ENCODE results near the gene NAALADL2.

The NAALADL2 gene

DNA sequence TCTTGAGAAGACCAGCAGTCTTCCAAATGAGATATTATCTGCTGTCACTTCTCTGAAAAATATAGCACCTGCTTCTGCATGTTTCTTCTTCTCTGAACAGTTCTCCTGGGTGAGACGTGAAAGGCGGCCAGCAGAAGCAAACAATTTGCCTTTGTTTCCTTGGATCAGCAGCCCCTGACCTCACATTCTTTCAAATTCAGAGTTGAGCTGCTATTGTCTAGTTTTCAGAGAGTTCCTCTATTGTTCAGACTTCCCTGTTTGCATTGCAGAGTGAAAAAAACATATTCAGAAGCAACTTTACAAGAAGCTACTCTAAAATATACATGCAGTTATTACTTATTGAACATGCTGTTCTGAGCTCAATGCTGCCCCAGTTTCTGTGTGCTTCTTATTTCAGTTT is 653.6 kb downstream of the NAALADL2 start:
- Histone ChIP-seq H2BK5ac (ENCODE audit: low read depth, low read length, poor library complexity) (no peak overlapping the region), H3K79me1 (ENCODE audit: low read length) (no peaks in the 10 kb centered on the region), H4K12ac (ENCODE audit: low read depth, low read length) (no peak overlapping the region), H3K79me2 (ENCODE audit: control insufficient read depth, insufficient read depth, low read length, poor library complexity) (no peaks in the 10 kb centered on the region), H3K23ac (ENCODE audit: low read length) (no peak overlapping the region), H2AFZ (ENCODE audit: insufficient read depth, low read length, poor library complexity) (no peak overlapping the region), H3K4me1 (ENCODE audit: control insufficient read depth in 1 of 2, insufficient read depth in 2 of 2, low read length in 2 of 2) (no peaks in the 10 kb centered on the region), H2AK5ac (ENCODE audit: low read length) (no peak overlapping the region), H3K4ac (ENCODE audit: low read depth, low read length) (no peak overlapping the region), H3K27me3 (ENCODE audit: insufficient read depth, low read length) (no peaks in the 10 kb centered on the region), H4K91ac (ENCODE audit: low read depth, low read length) (no peak overlapping the region), H4K8ac (ENCODE audit: low read depth, low read length) (no peak overlapping the region), H2BK12ac (ENCODE audit: low read length) (no peak overlapping the region), H3K4me2 (ENCODE audit: low read length) (no peak overlapping the region), H3K18ac (ENCODE audit: low read length) (no peak overlapping the region), H3K4me3 (ENCODE audit: low read depth, low read length) (no peak overlapping the region), H3K9ac (ENCODE audit: low read length) (no peak overlapping the region), H3K27ac (ENCODE audit: low read depth, low read length) (no peak overlapping the region), H3K14ac (ENCODE audit: low read length) (no peak overlapping the region), H3K9me3 (ENCODE audit: insufficient read depth, low read depth, low read length) (no peaks in the 10 kb centered on the region), H2BK120ac (ENCODE audit: insufficient read depth, low read length, poor library complexity) (no peak overlapping the region), H3K36me3 (ENCODE audit: control insufficient read depth in 1 of 2, insufficient read depth in 2 of 2, low read length in 2 of 2) (no peaks in the 10 kb centered on the region)
- peak in 1 of 2 donors; percentile 4 for DNase-seq
- no CpG with 5 or more reads among the region's 2 CpGs for WGBS (ENCODE audit: extremely low coverage, insufficient coverage, insufficient read length)

DNA sequence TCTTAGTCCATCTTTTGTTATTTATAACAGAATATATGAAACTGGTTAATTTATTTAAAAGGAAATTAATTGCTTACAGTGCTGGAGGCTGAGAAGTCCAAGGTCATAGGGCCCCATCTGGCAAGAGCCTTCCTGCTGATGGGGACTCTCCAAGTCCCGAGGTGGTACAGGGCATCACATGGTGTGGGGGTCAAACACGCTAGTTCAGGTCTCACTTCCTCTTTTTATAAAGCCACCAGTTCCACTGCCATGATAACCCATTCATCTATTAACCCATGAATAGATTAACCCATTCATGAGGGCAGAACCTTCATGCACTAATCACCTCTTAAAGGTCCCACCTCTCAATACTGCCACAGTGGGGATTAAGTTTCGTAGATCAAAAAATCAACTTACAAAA is 659.3 kb downstream of the NAALADL2 start:
- no peak for DNase-seq
- Histone ChIP-seq H3K27ac (ENCODE audit: low read depth, low read length) (no peak overlapping the region), H3K27me3 (ENCODE audit: insufficient read depth, low read length) (no peaks in the 10 kb centered on the region), H4K91ac (ENCODE audit: low read depth, low read length) (no peak overlapping the region), H4K8ac (ENCODE audit: low read depth, low read length) (no peak overlapping the region), H3K79me1 (ENCODE audit: low read length) (no peaks in the 10 kb centered on the region), H2BK120ac (ENCODE audit: insufficient read depth, low read length, poor library complexity) (no peak overlapping the region), H4K12ac (ENCODE audit: low read depth, low read length) (no peak overlapping the region), H3K14ac (ENCODE audit: low read length) (no peak overlapping the region), H3K23ac (ENCODE audit: low read length) (no peak overlapping the region), H3K18ac (ENCODE audit: low read length) (no peak overlapping the region), H2AK5ac (ENCODE audit: low read length) (no peak overlapping the region), H3K79me2 (ENCODE audit: control insufficient read depth, insufficient read depth, low read length, poor library complexity) (no peaks in the 10 kb centered on the region), H3K4me2 (ENCODE audit: low read length) (no peak overlapping the region), H3K36me3 (ENCODE audit: control insufficient read depth in 1 of 2, insufficient read depth in 2 of 2, low read length in 2 of 2) (no peaks in the 10 kb centered on the region), H2BK12ac (ENCODE audit: low read length) (no peak overlapping the region), H3K4me3 (ENCODE audit: low read depth, low read length) (no peak overlapping the region), H3K4me1 (ENCODE audit: control insufficient read depth in 1 of 2, insufficient read depth in 2 of 2, low read length in 2 of 2) (no peaks in the 10 kb centered on the region), H3K9ac (ENCODE audit: low read length) (no peak overlapping the region), H2BK5ac (ENCODE audit: low read depth, low read length, poor library complexity) (no peak overlapping the region), H3K4ac (ENCODE audit: low read depth, low read length) (no peak overlapping the region), H2AFZ (ENCODE audit: insufficient read depth, low read length, poor library complexity) (no peak overlapping the region), H3K9me3 (ENCODE audit: insufficient read depth, low read depth, low read length) (no peaks in the 10 kb centered on the region)
- WGBS (ENCODE audit: extremely low coverage, insufficient coverage, insufficient read length) = no CpG with 5 or more reads among the region's 3 CpGs

DNA sequence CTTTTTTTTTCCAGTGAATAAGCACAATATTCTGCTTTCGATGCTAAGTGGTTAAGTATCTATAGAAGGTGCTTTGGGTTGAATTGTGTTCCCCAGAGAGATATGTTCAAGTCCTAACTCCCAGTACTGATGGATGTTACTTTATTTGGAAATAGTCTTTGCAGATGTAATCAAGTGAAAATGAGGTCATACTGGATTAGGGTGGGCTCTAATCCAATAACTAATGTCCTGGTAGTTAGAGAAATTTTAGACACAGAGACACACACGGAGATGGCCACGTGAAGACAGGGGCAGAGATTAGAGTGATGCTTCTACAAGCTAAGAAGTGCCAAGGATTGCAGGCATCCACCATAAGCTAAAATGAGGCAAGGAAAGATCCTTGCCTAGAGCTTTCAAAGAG is 662.3 kb downstream of the NAALADL2 start:
- no peak overlapping the region for H3K9ac ChIP-seq (ENCODE audit: low read length)
- H3K18ac ChIP-seq (ENCODE audit: low read length) = no peak overlapping the region
- H3K27ac ChIP-seq (ENCODE audit: low read depth, low read length) = no peak overlapping the region
- no peak for DNase-seq
- no peaks in the 10 kb centered on the region for H3K27me3 ChIP-seq (ENCODE audit: insufficient read depth, low read length)
- no peak overlapping the region for H2BK120ac ChIP-seq (ENCODE audit: insufficient read depth, low read length, poor library complexity)
- H3K4ac ChIP-seq (ENCODE audit: low read depth, low read length) = no peak overlapping the region
- no CpG with 5 or more reads among the region's 3 CpGs for WGBS (ENCODE audit: extremely low coverage, insufficient coverage, insufficient read length)
- H3K14ac ChIP-seq (ENCODE audit: low read length) = no peak overlapping the region
- no peak overlapping the region for H3K4me3 ChIP-seq (ENCODE audit: low read depth, low read length)
- no peak overlapping the region for H2AFZ ChIP-seq (ENCODE audit: insufficient read depth, low read length, poor library complexity)
- no peaks in the 10 kb centered on the region for H3K9me3 ChIP-seq (ENCODE audit: insufficient read depth, low read depth, low read length)
- H2BK5ac ChIP-seq (ENCODE audit: low read depth, low read length, poor library complexity) = no peak overlapping the region
- H4K8ac ChIP-seq (ENCODE audit: low read depth, low read length) = no peak overlapping the region
- no peak overlapping the region for H3K4me2 ChIP-seq (ENCODE audit: low read length)
- no peak overlapping the region for H4K91ac ChIP-seq (ENCODE audit: low read depth, low read length)
- no peaks in the 10 kb centered on the region for H3K79me2 ChIP-seq (ENCODE audit: control insufficient read depth, insufficient read depth, low read length, poor library complexity)
- H3K4me1 ChIP-seq (ENCODE audit: control insufficient read depth in 1 of 2, insufficient read depth in 2 of 2, low read length in 2 of 2) = no peaks in the 10 kb centered on the region
- no peak overlapping the region for H4K12ac ChIP-seq (ENCODE audit: low read depth, low read length)
- H3K23ac ChIP-seq (ENCODE audit: low read length) = no peak overlapping the region
- no peak overlapping the region for H2AK5ac ChIP-seq (ENCODE audit: low read length)
- H3K36me3 ChIP-seq (ENCODE audit: control insufficient read depth in 1 of 2, insufficient read depth in 2 of 2, low read length in 2 of 2) = no peaks in the 10 kb centered on the region
- no peaks in the 10 kb centered on the region for H3K79me1 ChIP-seq (ENCODE audit: low read length)
- H2BK12ac ChIP-seq (ENCODE audit: low read length) = no peak overlapping the region

DNA sequence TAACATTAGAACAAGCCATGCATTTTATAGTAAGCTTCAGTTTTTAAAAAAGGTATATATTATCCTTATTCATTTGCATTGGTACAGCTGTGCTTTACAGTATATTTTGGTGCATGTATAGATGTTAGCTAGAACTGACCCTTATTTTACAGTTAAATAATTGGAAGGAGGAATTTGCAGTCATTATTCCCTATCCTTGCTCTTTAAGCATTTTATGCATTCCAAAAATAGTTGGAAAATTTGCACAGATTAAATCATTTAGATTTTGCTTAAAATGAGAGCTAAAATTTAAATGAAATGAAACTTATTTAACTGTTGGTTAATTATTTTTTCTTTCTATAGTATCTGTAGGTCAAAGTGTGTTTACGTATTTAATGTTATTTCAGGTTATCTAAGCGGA is 667.1 kb downstream of the NAALADL2 start:
- no peaks in the 10 kb centered on the region for H3K27me3 ChIP-seq (ENCODE audit: insufficient read depth, low read length)
- no peaks in the 10 kb centered on the region for H3K4me1 ChIP-seq (ENCODE audit: control insufficient read depth in 1 of 2, insufficient read depth in 2 of 2, low read length in 2 of 2)
- H4K91ac ChIP-seq (ENCODE audit: low read depth, low read length) = no peak overlapping the region
- H4K8ac ChIP-seq (ENCODE audit: low read depth, low read length) = no peak overlapping the region
- WGBS (ENCODE audit: extremely low coverage, insufficient coverage, insufficient read length) = no CpG with 5 or more reads among the region's 2 CpGs
- no peak overlapping the region for H3K27ac ChIP-seq (ENCODE audit: low read depth, low read length)
- H3K4me2 ChIP-seq (ENCODE audit: low read length) = no peak overlapping the region
- H2AFZ ChIP-seq (ENCODE audit: insufficient read depth, low read length, poor library complexity) = no peak overlapping the region
- no peak overlapping the region for H2BK12ac ChIP-seq (ENCODE audit: low read length)
- H3K14ac ChIP-seq (ENCODE audit: low read length) = no peak overlapping the region
- no peak overlapping the region for H2BK120ac ChIP-seq (ENCODE audit: insufficient read depth, low read length, poor library complexity)
- H3K36me3 ChIP-seq (ENCODE audit: control insufficient read depth in 1 of 2, insufficient read depth in 2 of 2, low read length in 2 of 2) = no peaks in the 10 kb centered on the region
- H3K79me2 ChIP-seq (ENCODE audit: control insufficient read depth, insufficient read depth, low read length, poor library complexity) = no peaks in the 10 kb centered on the region
- no peaks in the 10 kb centered on the region for H3K79me1 ChIP-seq (ENCODE audit: low read length)
- H3K4ac ChIP-seq (ENCODE audit: low read depth, low read length) = no peak overlapping the region
- H3K4me3 ChIP-seq (ENCODE audit: low read depth, low read length) = no peak overlapping the region
- H3K9me3 ChIP-seq (ENCODE audit: insufficient read depth, low read depth, low read length) = no peaks in the 10 kb centered on the region
- H3K18ac ChIP-seq (ENCODE audit: low read length) = no peak overlapping the region
- H3K23ac ChIP-seq (ENCODE audit: low read length) = no peak overlapping the region
- no peak overlapping the region for H2AK5ac ChIP-seq (ENCODE audit: low read length)
- no peak overlapping the region for H2BK5ac ChIP-seq (ENCODE audit: low read depth, low read length, poor library complexity)
- no peak overlapping the region for H3K9ac ChIP-seq (ENCODE audit: low read length)
- DNase-seq = peak in 1 of 2 donors; percentile 53
- no peak overlapping the region for H4K12ac ChIP-seq (ENCODE audit: low read depth, low read length)

Measured in trophoblast cell (in vitro differentiated cells and primary cell).